Heart left ventricle (tissue), 13 donors: Measurements from ENCODE around the gene FSHR.

Experiments used
- CTCF ChIP-seq, 12 donors: fragments of 200-600 bp; sonication (generic) in 4 of 12; IDR thresholded peaks; one replicate each; pipeline versions ENCODE4 v1.5.0 to v1.8.0; 2018 to 2022; ENCODE audit warnings: antibody characterized with exemption in 12 of 12, mild to moderate bottlenecking in 5 of 12
- POLR2A ChIP-seq, 2 donors: fragments of 450-650 bp; IDR thresholded peaks; one replicate each; pipeline ENCODE4 v1.6.1; 2017; ENCODE audit warnings: antibody characterized with exemption in 2 of 2, mild to moderate bottlenecking in 2 of 2, moderate library complexity in 2 of 2
- donor health status: ischemic (EF 13 %, LVEDD 7.1; RV severe dilation, severe dysfunction).
- donor health status: DM: no; HTN: yes; CAD: no.
- donor health status: DM: no; HTN: no; CAD: no.
- donor health status: ischemic (EF 25% LVEDD 6.9; RV normal size, moderate dysfunction).
- donor health status: ischemic (EF 25% LVEDD 5.7; RV mildly dilated, moderate dysfunction).
- donor health status: ischemic (EF 35%, LVEDD 5.7; RV mildly dilated, moderate dysfunction).
- donor health status: nonischemic (EF 11% LVEDD 7.7; RV severe dilation, severe dysfunction).
- donor health status: DM: yes; HTN: yes; CAD: no.
- donor health status: PGD.
- donor health status: ischemic (EF 29% LVEDD 5.4; RV normal size, mild dysfunction).
- donor health status: nonischemic (EF 23%, LVEDD 6.1; RV moderate dilation, normal function).

DNA sequence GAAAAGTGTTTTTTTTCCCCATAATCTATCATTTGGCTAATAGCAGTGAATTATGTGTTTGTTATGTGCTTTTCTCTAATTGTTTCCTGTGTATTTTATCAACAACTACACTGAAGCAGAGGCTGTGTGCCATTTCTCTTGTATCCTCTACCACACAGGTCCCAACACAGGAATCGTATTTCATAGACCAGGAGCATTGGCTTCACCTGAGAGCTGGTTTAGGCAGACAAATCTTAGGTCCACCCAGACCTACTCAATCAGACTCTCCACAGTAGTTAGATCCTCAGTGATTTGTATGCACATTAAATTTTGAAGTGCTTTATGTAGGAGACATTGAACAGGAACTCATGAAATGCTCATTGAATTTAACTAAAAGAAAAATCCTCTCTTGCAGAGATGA is 109.2 kb downstream of the FSHR start:
- no peak for TF ChIP-seq CTCF (IDR thresholded peaks at IDR 0.05)
- TF ChIP-seq POLR2A (IDR thresholded peaks at IDR 0.05), result no peak
